ENCODE measurements around the gene MTA3.

MTA3 gene

GRCh38 chr2:42744545-42745082 is 176.2 kb downstream of the MTA3 start:
- no peak overlapping the region for H3K4me3 ChIP-seq (replicated peaks; ENCODE audit: insufficient read depth, low read length)
- H3K27ac ChIP-seq (replicated peaks) = no peak overlapping the region
- H3K27me3 ChIP-seq (ENCODE audit: insufficient read depth, poor library complexity, severe bottlenecking) = no peaks in the 10 kb centered on the region
- DNase-seq (ENCODE audit: low read depth in 1 of 2, low spot score in 1 of 2) = no peak
- no peak for TF ChIP-seq CTCF (IDR thresholded peaks at IDR 0.05; ENCODE audit: insufficient read depth, low read length)

- DNase-seq (ENCODE audit: low read depth in 1 of 2, low spot score in 1 of 2) = no peak
- no peak overlapping the region for H3K4me3 ChIP-seq (replicated peaks; ENCODE audit: insufficient read depth, low read length)
- no peaks in the 10 kb centered on the region for H3K27me3 ChIP-seq (ENCODE audit: insufficient read depth, poor library complexity, severe bottlenecking)
- H3K27ac ChIP-seq (replicated peaks) = no peak overlapping the region
- no peak for TF ChIP-seq REST (IDR thresholded peaks at IDR 0.05; ENCODE audit: insufficient replicate concordance, low read depth)
- no peak for TF ChIP-seq GABPA (IDR thresholded peaks at IDR 0.05; ENCODE audit: low read depth)
- no peak for TF ChIP-seq CTCF (IDR thresholded peaks at IDR 0.05; ENCODE audit: insufficient read depth, low read length)
- TF ChIP-seq POLR2AphosphoS5 (IDR thresholded peaks at IDR 0.05; ENCODE audit: low read depth) = no peak
- no peak for TF ChIP-seq SPI1 (IDR thresholded peaks at IDR 0.05; ENCODE audit: borderline replicate concordance, low read depth)
Observed at GRCh38 chr2:42747422-42747821, 179.0 kb downstream of the MTA3 start.

GRCh38 chr2:42748840-42749239 is 180.4 kb downstream of the MTA3 start:
- TF ChIP-seq SPI1 (IDR thresholded peaks at IDR 0.05; ENCODE audit: borderline replicate concordance, low read depth) = no peak
- no peak for TF ChIP-seq GABPA (IDR thresholded peaks at IDR 0.05; ENCODE audit: low read depth)
- TF ChIP-seq REST (IDR thresholded peaks at IDR 0.05; ENCODE audit: insufficient replicate concordance, low read depth) = peak; percentile 86
- no peak for TF ChIP-seq POLR2AphosphoS5 (IDR thresholded peaks at IDR 0.05; ENCODE audit: low read depth)
- DNase-seq (ENCODE audit: low read depth in 1 of 2, low spot score in 1 of 2) = no peak
- Histone ChIP-seq H3K4me3 (replicated peaks; ENCODE audit: insufficient read depth, low read length) (no peak overlapping the region), H3K27ac (replicated peaks) (no peak overlapping the region), H3K27me3 (ENCODE audit: insufficient read depth, poor library complexity, severe bottlenecking) (no peaks in the 10 kb centered on the region)

GRCh38 chr2:42752314-42752713 is 183.9 kb downstream of the MTA3 start:
- H3K27ac ChIP-seq (replicated peaks) = peak overlapping the region; percentile 47
- no peaks in the 10 kb centered on the region for H3K27me3 ChIP-seq (ENCODE audit: insufficient read depth, poor library complexity, severe bottlenecking)
- H3K4me3 ChIP-seq (replicated peaks; ENCODE audit: insufficient read depth, low read length) = no peak overlapping the region
- DNase-seq (ENCODE audit: low read depth in 1 of 2, low spot score in 1 of 2) = peak; percentile 49 to 95
- peak; percentile 87 for TF ChIP-seq POLR2AphosphoS5 (IDR thresholded peaks at IDR 0.05; ENCODE audit: low read depth)
- TF ChIP-seq SPI1 (IDR thresholded peaks at IDR 0.05; ENCODE audit: borderline replicate concordance, low read depth) = peak; percentile 100
- no peak for TF ChIP-seq CTCF (IDR thresholded peaks at IDR 0.05; ENCODE audit: insufficient read depth, low read length)
- 0 out of 2 replicates have a peak, but pooled peaks have one; percentile 13 for TF ChIP-seq GABPA (IDR thresholded peaks at IDR 0.05; ENCODE audit: low read depth)
- TF ChIP-seq REST (IDR thresholded peaks at IDR 0.05; ENCODE audit: insufficient replicate concordance, low read depth) = no peak
